ENCODE results near the gene SASH3. TPM values are rescaled to one million over a fixed set of nuclear protein-coding genes. Genes with fewer than 3 reads are reported as not detected.
A peak's percentile ranks its signal among the peaks of the same experiment; 100 is the strongest.

Gene SASH3
- total RNA-seq, 1 donor from 2014 or later = 14.0 TPM

- H3K9me3 ChIP-seq = no peaks in the 10 kb centered on the region
- intact Hi-C loops (cut with DNase I) = no loop called here
- no peak overlapping the region for H3K4me3 ChIP-seq
- no peaks in the 10 kb centered on the region for H3K27me3 ChIP-seq
- TF ChIP-seq CTCF (IDR thresholded peaks at IDR 0.05) (no peak), POLR2A (IDR thresholded peaks at IDR 0.05) (no peak), POLR2AphosphoS5 (IDR thresholded peaks at IDR 0.05; ENCODE audit: insufficient read depth in 1 of 2, low read depth in 1 of 2) (no peak)
- H3K36me3 ChIP-seq = no peaks in the 10 kb centered on the region
- DNase-seq (ENCODE audit: extremely low spot score in 2 of 2) = no peak
- no peak overlapping the region for H3K27ac ChIP-seq
- H3K4me1 ChIP-seq = no peaks in the 10 kb centered on the region
Measured at GRCh38 chrX:129779086-129779672, 570 bp upstream of the SASH3 start.

- intact Hi-C loops (cut with DNase I) = no loop called here
- H3K27ac ChIP-seq = no peak overlapping the region
- H3K4me3 ChIP-seq = peak overlapping the region in 1 of 2 donors; percentile 26
- no peak for TF ChIP-seq POLR2AphosphoS5 (IDR thresholded peaks at IDR 0.05; ENCODE audit: insufficient read depth in 1 of 2, low read depth in 1 of 2)
- no peak for TF ChIP-seq CTCF (IDR thresholded peaks at IDR 0.05)
- no peak for TF ChIP-seq POLR2A (IDR thresholded peaks at IDR 0.05)
- no peak for DNase-seq (ENCODE audit: extremely low spot score in 2 of 2)
- no peaks in the 10 kb centered on the region for H3K9me3 ChIP-seq
- no peaks in the 10 kb centered on the region for H3K36me3 ChIP-seq
- H3K27me3 ChIP-seq = no peaks in the 10 kb centered on the region
- H3K4me1 ChIP-seq = no peaks in the 10 kb centered on the region
Measured at GRCh38 chrX:129780441-129781105, 824 bp downstream of the SASH3 start.

GRCh38 chrX:129781134-129781672 is 1.5 kb downstream of the SASH3 start:
- Histone ChIP-seq H3K4me1 (no peaks in the 10 kb centered on the region), H3K9me3 (no peaks in the 10 kb centered on the region), H3K4me3 (peak overlapping the region in 1 of 2 donors; percentile 26), H3K27me3 (no peaks in the 10 kb centered on the region), H3K27ac (no peak overlapping the region), H3K36me3 (no peaks in the 10 kb centered on the region)
- no peak for TF ChIP-seq POLR2A (IDR thresholded peaks at IDR 0.05)
- TF ChIP-seq POLR2AphosphoS5 (IDR thresholded peaks at IDR 0.05; ENCODE audit: insufficient read depth in 1 of 2, low read depth in 1 of 2) = no peak
- no peak for TF ChIP-seq CTCF (IDR thresholded peaks at IDR 0.05)
- intact Hi-C loops (cut with DNase I) = no loop called here
- DNase-seq (ENCODE audit: extremely low spot score in 2 of 2) = no peak

GRCh38 chrX:129781680-129782495 is 2.1 kb downstream of the SASH3 start:
- no peaks in the 10 kb centered on the region for H3K4me1 ChIP-seq
- TF ChIP-seq POLR2A (IDR thresholded peaks at IDR 0.05) (no peak), POLR2AphosphoS5 (IDR thresholded peaks at IDR 0.05; ENCODE audit: insufficient read depth in 1 of 2, low read depth in 1 of 2) (no peak)
- DNase-seq (ENCODE audit: extremely low spot score in 2 of 2) = no peak
- H3K9me3 ChIP-seq = no peaks in the 10 kb centered on the region
- no peaks in the 10 kb centered on the region for H3K36me3 ChIP-seq
- no peak overlapping the region for H3K4me3 ChIP-seq
- intact Hi-C loops (cut with DNase I) = no loop called here
- H3K27me3 ChIP-seq = no peaks in the 10 kb centered on the region
- no peak overlapping the region for H3K27ac ChIP-seq

GRCh38 chrX:129782706-129783105 is 3.0 kb downstream of the SASH3 start:
- H3K27ac ChIP-seq = no peak overlapping the region
- no peaks in the 10 kb centered on the region for H3K36me3 ChIP-seq
- H3K27me3 ChIP-seq = no peaks in the 10 kb centered on the region
- DNase-seq (ENCODE audit: extremely low spot score in 2 of 2) = no peak
- H3K9me3 ChIP-seq = no peaks in the 10 kb centered on the region
- no peaks in the 10 kb centered on the region for H3K4me1 ChIP-seq
- TF ChIP-seq POLR2AphosphoS5 (IDR thresholded peaks at IDR 0.05; ENCODE audit: insufficient read depth in 1 of 2, low read depth in 1 of 2) = no peak
- no peak for TF ChIP-seq CTCF (IDR thresholded peaks at IDR 0.05)
- TF ChIP-seq POLR2A (IDR thresholded peaks at IDR 0.05) = no peak
- H3K4me3 ChIP-seq = no peak overlapping the region
- intact Hi-C loops (cut with DNase I) = no loop called here

Data from vagina (tissue), 2 donors.